Astrocyte of the hippocampus (primary cell): ENCODE measurements around the gene SATB2.
A peak's percentile ranks its signal among the peaks of the same experiment; 100 is the strongest.

Source experiments
- DNase-seq: peaks from one replicate; pipeline ENCODE4 v3.0.0; 2011; ENCODE audit warnings: low read depth, low spot score

SATB2 gene

GRCh38 chr2:199452260-199452990 is 5.3 kb downstream of the SATB2 start:
- no peak for DNase-seq

- no peak for DNase-seq
These were observed 7.8 kb downstream of the SATB2 start for GRCh38 chr2:199449956-199450355.

- no peak for DNase-seq
These were observed 8.3 kb downstream of the SATB2 start for GRCh38 chr2:199449455-199449854.

- no peak for DNase-seq
These were observed 10.7 kb downstream of the SATB2 start for GRCh38 chr2:199446996-199447576.

- DNase-seq, result no peak
These were observed 13.0 kb downstream of the SATB2 start for GRCh38 chr2:199444749-199445148.

- DNase-seq, result no peak
These were observed 14.1 kb downstream of the SATB2 start for GRCh38 chr2:199443589-199444130.

- DNase-seq, result no peak
These were observed 15.6 kb downstream of the SATB2 start for GRCh38 chr2:199442173-199442572.

- DNase-seq, result peak; percentile 63
These were observed 16.0 kb downstream of the SATB2 start for GRCh38 chr2:199441759-199442158.

GRCh38 chr2:199440118-199440517 is 17.6 kb downstream of the SATB2 start:
- no peak for DNase-seq

- DNase-seq, result no peak
These were observed 18.2 kb downstream of the SATB2 start for GRCh38 chr2:199439542-199439941.

- no peak for DNase-seq
These were observed 18.7 kb downstream of the SATB2 start for GRCh38 chr2:199439066-199439465.

GRCh38 chr2:199434555-199434954 is 23.2 kb downstream of the SATB2 start:
- DNase-seq, result no peak

GRCh38 chr2:199433204-199433832 is 24.4 kb downstream of the SATB2 start:
- DNase-seq, result no peak

- DNase-seq, result peak; percentile 44
These were observed 26.0 kb downstream of the SATB2 start for GRCh38 chr2:199431746-199432213.

GRCh38 chr2:199430214-199430613 is 27.5 kb downstream of the SATB2 start:
- DNase-seq, result no peak

- no peak for DNase-seq
These were observed 29.4 kb downstream of the SATB2 start for GRCh38 chr2:199428291-199428690.

GRCh38 chr2:199424160-199424559 is 33.6 kb downstream of the SATB2 start:
- no peak for DNase-seq

GRCh38 chr2:199419428-199419827 is 38.3 kb downstream of the SATB2 start:
- no peak for DNase-seq

- DNase-seq, result no peak
These were observed 43.3 kb downstream of the SATB2 start for GRCh38 chr2:199414465-199414864.

GRCh38 chr2:199414001-199414400 is 43.7 kb downstream of the SATB2 start:
- DNase-seq, result no peak

- DNase-seq, result peak; percentile 35
These were observed 47.8 kb downstream of the SATB2 start for GRCh38 chr2:199409759-199410529.

GRCh38 chr2:199407421-199407820 is 50.3 kb downstream of the SATB2 start:
- no peak for DNase-seq
